Gastroesophageal sphincter (tissue), 4 donors: Measurements from ENCODE around the gene HAPSTR1. TPM values are rescaled to one million over a fixed set of nuclear protein-coding genes. Genes with fewer than 3 reads are reported as not detected.

Experiments
- ATAC-seq: fragments of 150-250 bp; one replicate; pipeline ENCODE4 v1.9.1; 2016; ENCODE audit warnings: mild to moderate bottlenecking, moderate library complexity
- H3K27ac ChIP-seq, 4 donors: fragments of 200-600 bp; sonication (generic) in 3 of 4; 1 replicate in 3 of 4; 2 replicates in 1 of 4; pipeline ENCODE4 v1.5.1; 2016 to 2019
- H3K27me3 ChIP-seq: fragments of 200-600 bp; sonication (generic); one replicate; pipeline ENCODE4 v1.5.1; 2019
- H3K36me3 ChIP-seq, 2 donors: fragments of 200-600 bp; sonication (generic); one replicate each; pipeline ENCODE4 v1.5.1; 2019; ENCODE audit warnings: control low read depth in 1 of 2
- H3K4me1 ChIP-seq, 3 donors: fragments of 200-600 bp; sonication (generic); 1 replicate in 2 of 3; 2 replicates in 1 of 3; pipeline ENCODE4 v1.5.1; 2016 to 2019; ENCODE audit warnings: control low read depth in 2 of 3
- H3K4me3 ChIP-seq, 2 donors: fragments of 200-600 bp; sonication (generic); one replicate each; pipeline ENCODE4 v1.5.1; 2019; ENCODE audit warnings: mild to moderate bottlenecking in 1 of 2, moderate library complexity in 1 of 2
- H3K9me3 ChIP-seq, 3 donors: fragments of 200-600 bp; sonication (generic); one replicate each; pipeline ENCODE4 v1.5.1; 2017 to 2019; ENCODE audit warnings: control low read depth in 2 of 3
- EP300 ChIP-seq: sonication (generic); formaldehyde crosslinking; IDR thresholded peaks from one replicate; pipeline ENCODE4 v1.6.1; 2017; ENCODE audit warnings: antibody characterized with exemption, mild to moderate bottlenecking
- POLR2A ChIP-seq, 2 donors: fragments of 450-650 bp; IDR thresholded peaks; one replicate each; pipeline ENCODE4 v1.6.1; 2017; ENCODE audit warnings: antibody characterized with exemption in 2 of 2, mild to moderate bottlenecking in 2 of 2, moderate library complexity in 1 of 2
- POLR2AphosphoS5 ChIP-seq: sonication (generic); formaldehyde crosslinking; IDR thresholded peaks from one replicate; pipeline ENCODE4 v1.6.1; 2017; ENCODE audit warnings: antibody characterized with exemption
- WGBS, 2 donors: methylation state at CpG; one replicate each; pipeline ENCODE4 v1.1.5; 2018; ENCODE audit warnings: low coverage in 1 of 2; 5-methylcytosine and 5-hydroxymethylcytosine counted together
- total RNA-seq, 4 donors: library from RNA; depleted of rRNA; stranded (reverse); fragments of >200 nt; gene quantifications; one replicate each; pipeline ENCODE4 v1.1.0, GENCODE V29; 2016
- TF ChIP-seq, protein P1 (sequence below), 4 experiments: fragments of 200-600 bp in 2 of 4; fragments of 450-650 bp in 2 of 4; sonication (generic) in 1 of 4; IDR thresholded peaks; one replicate each; pipeline ENCODE4 v1.5.1; 2017 to 2019; ENCODE audit warnings: antibody characterized with exemption in 4 of 4, mild to moderate bottlenecking in 2 of 4, moderate library complexity in 2 of 4

Gene HAPSTR1
- total RNA-seq, 4 donors from 2014 or later: 58.9 to 78.3 (median 64.7) TPM

DNA sequence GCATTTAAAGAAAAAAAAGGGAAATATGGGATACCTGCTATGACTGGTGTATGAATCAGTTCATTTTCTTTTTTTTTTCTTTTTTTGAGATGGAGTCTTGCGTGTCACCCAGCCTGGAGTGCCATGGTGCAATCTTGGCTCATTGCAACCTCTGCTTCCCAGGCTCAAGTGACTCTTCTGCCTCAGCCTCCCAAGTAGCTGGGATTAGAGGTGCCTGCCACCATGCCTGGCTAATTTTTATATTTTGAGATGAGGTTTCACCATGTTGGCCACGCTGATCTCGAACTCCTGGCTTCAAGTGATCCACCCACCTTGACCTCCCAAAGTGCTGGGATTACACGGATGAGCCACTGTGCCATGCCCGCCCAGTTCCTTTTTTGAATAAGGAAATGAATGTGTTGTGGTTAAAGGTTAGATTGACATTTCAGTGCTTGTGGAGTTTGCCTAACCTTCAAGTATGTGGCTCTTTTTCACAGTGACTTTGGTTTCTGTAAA is 7.7 kb downstream of the HAPSTR1 start:
- WGBS, 2 donors: 23 to 67% methylated on average over 2 to 3 of the region's 5 CpGs
- H3K4me3 ChIP-seq: no peak overlapping the region
- no peak for ATAC-seq
- H3K36me3 ChIP-seq: peaks cover 0 to 38% of the 10 kb centered on the region in 2 donors
- no peaks in the 10 kb centered on the region for H3K9me3 ChIP-seq
- peak overlapping the region in 3 of 4 donors; percentile 19 to 55 (median 21) for H3K27ac ChIP-seq
- peaks cover 19 to 100% (median 68%) of the 10 kb centered on the region in 3 donors for H3K4me1 ChIP-seq
- TF ChIP-seq EP300 (no peak), POLR2A (IDR thresholded peaks at IDR 0.05) (no peak), POLR2AphosphoS5 (no peak)
- TF ChIP-seq, protein P1, sequence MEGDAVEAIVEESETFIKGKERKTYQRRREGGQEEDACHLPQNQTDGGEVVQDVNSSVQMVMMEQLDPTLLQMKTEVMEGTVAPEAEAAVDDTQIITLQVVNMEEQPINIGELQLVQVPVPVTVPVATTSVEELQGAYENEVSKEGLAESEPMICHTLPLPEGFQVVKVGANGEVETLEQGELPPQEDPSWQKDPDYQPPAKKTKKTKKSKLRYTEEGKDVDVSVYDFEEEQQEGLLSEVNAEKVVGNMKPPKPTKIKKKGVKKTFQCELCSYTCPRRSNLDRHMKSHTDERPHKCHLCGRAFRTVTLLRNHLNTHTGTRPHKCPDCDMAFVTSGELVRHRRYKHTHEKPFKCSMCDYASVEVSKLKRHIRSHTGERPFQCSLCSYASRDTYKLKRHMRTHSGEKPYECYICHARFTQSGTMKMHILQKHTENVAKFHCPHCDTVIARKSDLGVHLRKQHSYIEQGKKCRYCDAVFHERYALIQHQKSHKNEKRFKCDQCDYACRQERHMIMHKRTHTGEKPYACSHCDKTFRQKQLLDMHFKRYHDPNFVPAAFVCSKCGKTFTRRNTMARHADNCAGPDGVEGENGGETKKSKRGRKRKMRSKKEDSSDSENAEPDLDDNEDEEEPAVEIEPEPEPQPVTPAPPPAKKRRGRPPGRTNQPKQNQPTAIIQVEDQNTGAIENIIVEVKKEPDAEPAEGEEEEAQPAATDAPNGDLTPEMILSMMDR (IDR thresholded peaks at IDR 0.05): no peak
- no peaks in the 10 kb centered on the region for H3K27me3 ChIP-seq

DNA sequence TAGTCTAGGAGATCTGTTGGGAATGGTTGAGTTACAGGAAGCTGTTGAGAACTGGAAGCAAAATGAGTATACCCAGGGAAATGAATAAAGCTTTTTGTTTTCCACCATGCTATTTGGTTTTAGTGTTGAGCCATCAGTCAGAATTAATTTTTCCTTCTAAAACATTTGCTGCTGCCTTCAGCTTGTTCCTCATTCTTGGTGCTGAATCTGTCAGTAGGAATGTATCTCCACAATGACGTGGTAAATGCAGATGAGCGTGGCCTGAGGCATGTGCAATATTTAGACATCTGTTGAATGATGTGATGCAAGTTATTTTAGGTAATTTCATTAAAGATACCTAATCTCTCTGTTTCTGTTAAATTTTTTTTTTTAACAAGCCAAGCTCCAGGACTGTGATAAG is 10.9 kb downstream of the HAPSTR1 start:
- H3K36me3 ChIP-seq: peaks cover 0 to 55% of the 10 kb centered on the region in 2 donors
- H3K4me1 ChIP-seq: peaks cover 35 to 100% (median 63%) of the 10 kb centered on the region in 3 donors
- WGBS, 2 donors: 24 to 48% methylated on average over 2 of the region's 2 CpGs
- no peaks in the 10 kb centered on the region for H3K9me3 ChIP-seq
- H3K4me3 ChIP-seq: no peak overlapping the region
- TF ChIP-seq, protein P1 (IDR thresholded peaks at IDR 0.05): no peak
- TF ChIP-seq POLR2AphosphoS5: peak; percentile 64
- no peaks in the 10 kb centered on the region for H3K27me3 ChIP-seq
- ATAC-seq: peak; percentile 49
- peak overlapping the region in 3 of 4 donors; percentile 40 to 64 (median 59) for H3K27ac ChIP-seq

DNA sequence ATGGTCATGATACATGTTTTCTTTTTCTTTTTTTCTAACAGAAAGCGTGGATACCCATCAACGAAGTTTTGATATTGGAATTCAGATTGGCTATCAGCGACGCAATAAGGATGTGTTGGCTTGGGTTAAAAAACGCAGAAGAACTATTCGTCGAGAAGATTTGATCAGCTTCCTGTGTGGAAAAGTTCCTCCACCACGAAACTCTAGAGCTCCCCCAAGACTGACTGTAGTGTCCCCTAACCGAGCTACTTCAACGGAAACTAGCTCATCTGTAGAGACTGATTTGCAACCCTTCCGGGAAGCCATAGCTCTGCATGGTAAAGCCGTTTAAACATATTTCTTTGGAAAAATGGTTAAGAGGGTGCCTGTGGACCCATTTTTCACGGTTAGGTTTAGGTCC is 11.5 kb downstream of the HAPSTR1 start:
- Histone ChIP-seq H3K27ac (peak overlapping the region in 3 of 4 donors; percentile 40 to 64 (median 59)), H3K36me3 (peaks cover 0 to 55% of the 10 kb centered on the region in 2 donors), H3K9me3 (no peaks in the 10 kb centered on the region), H3K27me3 (no peaks in the 10 kb centered on the region), H3K4me3 (no peak overlapping the region), H3K4me1 (peaks cover 38 to 100% (median 61%) of the 10 kb centered on the region in 3 donors)
- TF ChIP-seq POLR2AphosphoS5 (no peak), EP300 (no peak), POLR2A (IDR thresholded peaks at IDR 0.05) (no peak)
- TF ChIP-seq, protein P1 (IDR thresholded peaks at IDR 0.05): no peak
- no peak for ATAC-seq
- 80 to 92% methylated on average over 9 to 13 of the region's 13 CpGs for WGBS, 2 donors

DNA sequence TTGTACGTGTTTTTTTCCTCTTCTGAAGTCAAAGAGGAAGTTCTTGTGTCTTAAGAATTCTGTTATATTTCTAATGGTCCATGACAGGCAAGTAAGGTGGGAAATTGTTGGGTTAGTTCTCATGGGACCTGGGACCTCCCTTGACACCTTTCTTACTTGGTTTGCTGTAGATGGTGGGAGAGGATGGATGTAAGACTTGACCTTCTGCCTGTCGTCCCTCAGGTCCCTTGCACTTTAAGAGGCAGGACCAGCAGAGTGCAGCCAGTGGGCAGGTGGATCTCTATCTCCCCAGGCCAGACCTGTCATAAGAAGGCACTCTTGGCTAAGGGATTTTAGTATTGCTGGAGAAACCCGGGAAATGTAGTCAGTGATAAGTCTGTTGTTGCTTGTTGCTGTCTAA is 12.1 kb downstream of the HAPSTR1 start:
- TF ChIP-seq POLR2AphosphoS5 (no peak), EP300 (no peak), POLR2A (IDR thresholded peaks at IDR 0.05) (no peak)
- TF ChIP-seq, protein P1 (IDR thresholded peaks at IDR 0.05): no peak
- Histone ChIP-seq H3K9me3 (no peaks in the 10 kb centered on the region), H3K4me3 (no peak overlapping the region), H3K27ac (no peak overlapping the region), H3K36me3 (peaks cover 0 to 60% of the 10 kb centered on the region in 2 donors), H3K27me3 (no peaks in the 10 kb centered on the region), H3K4me1 (peaks cover 37 to 100% (median 55%) of the 10 kb centered on the region in 3 donors)
- WGBS, 2 donors: 71 to 81% methylated on average over 3 of the region's 3 CpGs
- ATAC-seq: no peak

DNA sequence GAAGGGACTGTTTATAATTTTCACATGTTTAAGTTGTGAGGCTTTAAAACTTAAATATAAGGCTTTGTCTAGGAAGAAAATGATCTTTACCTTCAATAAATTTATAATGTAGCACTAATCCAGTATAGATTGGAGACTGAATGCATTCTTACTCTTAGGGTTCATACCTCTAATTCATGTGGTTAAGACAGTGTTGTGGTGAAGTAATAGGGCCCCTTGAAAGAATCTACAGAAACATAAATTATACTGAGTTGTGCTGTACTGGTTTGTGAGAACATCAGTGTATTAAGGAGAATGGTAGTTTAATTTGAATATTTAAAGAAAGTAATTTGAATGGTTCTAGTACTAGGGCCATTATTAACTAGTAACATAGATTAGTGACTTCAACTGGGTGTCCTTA is 13.7 kb downstream of the HAPSTR1 start:
- no peaks in the 10 kb centered on the region for H3K9me3 ChIP-seq

More for the DNA sequence above, 13.7 kb downstream of the HAPSTR1 start:
- peaks cover 48 to 100% (median 58%) of the 10 kb centered on the region in 3 donors for H3K4me1 ChIP-seq
- H3K27me3 ChIP-seq: no peaks in the 10 kb centered on the region
- H3K27ac ChIP-seq: no peak overlapping the region
- peaks cover 0 to 65% of the 10 kb centered on the region in 2 donors for H3K36me3 ChIP-seq
- no peak for ATAC-seq
- TF ChIP-seq POLR2AphosphoS5: no peak
- no peak for TF ChIP-seq EP300
- TF ChIP-seq, protein P1 (IDR thresholded peaks at IDR 0.05): no peak
- no peak for TF ChIP-seq POLR2A (IDR thresholded peaks at IDR 0.05)
- no peak overlapping the region for H3K4me3 ChIP-seq
